CD4-positive, alpha-beta T cell treated with Interferon alpha-2 for 1 hour (primary cell): ENCODE data around the gene CEP112.

Experiments
- DNase-seq, 2 donors: peaks; one replicate each; pipeline ENCODE4 v3.0.0-alpha.2; 2020 to 2022

The CEP112 gene

DNA sequence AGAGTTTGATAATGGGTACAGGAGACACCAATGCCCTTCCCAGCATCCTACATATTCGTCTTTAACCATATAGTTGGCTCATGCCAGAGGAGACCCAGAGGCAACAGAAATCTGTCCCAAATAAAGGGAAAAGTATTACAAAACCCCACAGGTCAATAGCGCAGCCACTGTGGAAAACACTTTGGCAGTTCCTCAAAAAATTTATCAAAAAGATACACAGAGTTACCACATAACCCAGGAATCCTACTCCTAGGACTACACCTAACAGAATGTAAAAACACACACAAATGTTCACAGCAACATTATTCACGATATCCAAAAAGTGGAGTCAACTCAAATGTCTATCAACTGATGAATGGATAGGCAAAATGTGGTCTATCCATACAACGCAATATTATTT is 135.8 kb downstream of the CEP112 start:
- no peak for DNase-seq

- no peak for DNase-seq
Measured at GRCh38 chr17:66054242-66054641, 137.7 kb downstream of the CEP112 start.

DNA sequence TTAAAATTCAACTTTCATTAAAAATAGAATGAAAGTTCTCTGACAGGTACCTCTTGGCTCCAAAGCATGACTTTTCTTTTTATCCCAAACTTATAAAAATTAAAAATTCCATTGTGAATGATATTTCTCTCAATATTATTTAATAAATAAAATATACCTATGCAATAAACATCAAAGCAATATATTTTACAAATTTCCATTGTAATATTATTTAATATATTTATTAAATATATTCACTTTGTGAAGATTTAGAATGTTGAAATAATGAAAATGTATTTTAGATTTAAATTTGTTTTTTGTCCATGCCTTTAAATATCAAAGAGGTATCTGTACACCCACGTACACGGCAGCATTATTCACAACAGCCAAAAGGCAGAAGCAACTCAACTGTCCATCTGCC is 147.8 kb downstream of the CEP112 start:
- no peak for DNase-seq

- DNase-seq = no peak
Measured at GRCh38 chr17:66043419-66043818, 148.5 kb downstream of the CEP112 start.

- DNase-seq = no peak
Measured at GRCh38 chr17:66040402-66040801, 151.5 kb downstream of the CEP112 start.

DNA sequence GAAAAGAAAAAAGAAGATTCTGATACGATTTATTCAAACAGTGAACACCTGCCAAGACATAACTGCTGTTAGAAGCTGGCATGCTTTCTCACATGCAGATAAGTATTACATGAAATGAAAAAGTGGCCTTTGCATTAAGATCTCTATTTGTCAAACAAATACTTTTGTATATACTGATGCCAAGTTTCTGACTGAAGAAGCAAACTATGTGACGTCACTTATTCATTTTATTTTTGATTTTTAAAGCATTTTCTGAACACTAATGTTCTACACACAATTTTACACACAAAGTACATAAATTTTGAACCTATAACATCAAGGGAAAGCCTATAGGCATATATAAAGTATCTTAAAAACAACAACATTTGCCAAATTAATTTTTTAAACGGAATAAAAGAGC is 153.8 kb downstream of the CEP112 start:
- DNase-seq = no peak

DNA sequence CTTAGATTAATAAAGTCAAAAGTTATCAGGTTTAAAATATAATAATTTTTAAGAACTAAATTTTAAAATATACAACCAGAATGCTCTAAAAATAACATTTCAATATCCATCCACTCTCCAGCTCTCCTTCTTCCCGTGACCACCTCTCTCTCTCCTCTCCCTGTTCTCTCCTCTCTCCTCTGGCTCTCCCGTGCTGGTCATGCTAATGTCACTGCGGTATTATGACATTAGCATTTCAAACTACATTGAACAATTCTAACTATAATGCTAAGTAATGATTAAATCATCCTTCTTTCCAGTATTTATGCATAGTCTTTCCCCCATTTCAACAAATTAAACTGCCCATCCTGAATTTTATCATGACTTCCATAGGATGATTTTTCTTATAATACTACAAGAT is 154.7 kb downstream of the CEP112 start:
- no peak for DNase-seq

- DNase-seq = no peak
Measured at GRCh38 chr17:66032082-66032712, 159.7 kb downstream of the CEP112 start.

DNA sequence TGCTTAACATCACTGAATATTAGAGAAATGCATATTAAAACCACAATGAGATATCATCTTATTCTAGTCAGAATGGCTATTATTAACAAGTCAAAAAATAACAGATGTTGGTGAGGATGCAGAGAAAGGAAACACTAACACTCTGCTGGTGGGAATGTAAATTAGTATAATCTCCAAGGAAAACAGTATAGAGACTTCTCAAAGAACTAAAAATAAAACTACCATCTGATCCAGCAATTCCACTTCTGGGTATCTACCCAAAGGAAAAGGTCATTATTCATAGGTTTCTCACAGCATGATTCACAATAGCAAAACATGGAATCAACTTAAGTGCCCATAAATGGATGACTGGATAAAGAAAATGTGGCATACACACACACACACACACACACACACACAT is 166.4 kb downstream of the CEP112 start:
- no peak for DNase-seq

DNA sequence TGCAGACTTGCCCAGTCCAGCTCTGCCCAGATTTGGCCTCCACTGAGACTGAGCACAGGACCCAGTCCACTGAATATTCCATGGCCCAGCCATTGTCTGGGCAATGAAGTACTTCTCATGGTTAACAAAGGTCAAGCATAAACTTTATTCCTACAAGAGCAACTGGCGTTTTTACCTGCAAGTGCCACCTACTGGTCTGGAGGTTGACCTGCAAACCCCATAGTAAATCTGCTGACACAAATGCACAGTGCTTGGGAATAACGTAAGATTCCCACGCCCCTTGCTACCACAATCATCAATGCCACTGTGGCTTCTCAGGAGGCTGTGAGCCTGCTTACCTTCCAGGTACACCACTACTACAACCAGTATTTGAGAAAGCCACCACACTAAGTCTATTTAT is 170.2 kb downstream of the CEP112 start:
- no peak for DNase-seq

GRCh38 chr17:66018786-66019185 is 173.1 kb downstream of the CEP112 start:
- DNase-seq = no peak

GRCh38 chr17:66016231-66016630 is 175.7 kb downstream of the CEP112 start:
- DNase-seq = no peak

DNA sequence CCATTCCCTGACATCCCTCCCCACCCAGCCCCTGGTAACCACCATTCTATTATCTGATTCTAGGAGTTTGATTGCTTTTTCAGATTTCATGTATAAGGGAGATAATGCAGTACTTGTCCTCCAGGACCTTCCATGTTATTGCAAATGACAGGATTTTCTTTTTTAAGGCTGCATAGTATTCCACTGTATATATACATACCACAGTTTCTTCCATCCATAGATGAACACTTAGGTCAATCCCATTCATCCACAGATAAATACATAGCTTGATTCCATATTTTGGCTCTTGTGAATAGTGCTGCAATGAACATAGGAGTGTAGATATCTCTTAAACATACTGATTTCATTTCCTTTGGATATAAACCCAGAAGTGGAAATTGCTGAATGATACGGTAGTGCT is 183.3 kb downstream of the CEP112 start:
- DNase-seq = no peak

DNA sequence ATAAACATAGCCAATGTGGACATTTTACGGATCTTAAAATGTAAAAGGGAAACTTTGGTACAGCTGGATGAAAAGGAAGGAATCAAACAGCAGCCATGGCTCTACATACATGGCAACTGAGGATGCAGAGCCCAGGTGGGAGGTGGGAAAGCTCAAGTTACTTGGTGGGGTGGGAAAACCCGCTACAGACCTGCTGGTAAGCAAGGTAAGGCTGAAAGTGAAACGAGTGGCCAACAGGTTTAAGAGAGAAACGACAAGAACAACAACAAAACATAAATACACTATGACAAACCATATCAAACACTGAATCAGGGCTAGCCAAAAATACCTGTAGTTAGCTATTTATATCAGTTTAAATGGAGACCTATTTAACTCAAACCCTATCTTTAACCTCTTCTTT is 185.3 kb downstream of the CEP112 start:
- DNase-seq = no peak

DNA sequence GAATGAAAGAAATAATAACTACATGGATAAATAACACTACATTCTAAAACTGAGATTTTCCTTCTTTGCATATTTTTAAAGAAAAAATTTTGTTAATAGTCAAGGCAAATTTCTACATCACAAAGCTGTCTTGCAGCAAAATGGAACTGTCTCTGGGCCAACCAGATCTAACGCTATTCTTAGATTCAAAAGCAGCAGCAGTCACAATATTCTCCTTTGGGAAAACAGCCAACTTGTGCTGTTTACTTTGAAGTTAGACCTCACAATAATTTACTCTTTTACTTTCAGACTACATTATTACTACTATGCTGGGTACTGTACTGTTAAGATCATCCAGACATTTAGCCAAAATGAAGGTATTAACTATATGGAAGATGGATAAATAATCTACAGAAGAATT is 189.1 kb downstream of the CEP112 start:
- no peak for DNase-seq

DNA sequence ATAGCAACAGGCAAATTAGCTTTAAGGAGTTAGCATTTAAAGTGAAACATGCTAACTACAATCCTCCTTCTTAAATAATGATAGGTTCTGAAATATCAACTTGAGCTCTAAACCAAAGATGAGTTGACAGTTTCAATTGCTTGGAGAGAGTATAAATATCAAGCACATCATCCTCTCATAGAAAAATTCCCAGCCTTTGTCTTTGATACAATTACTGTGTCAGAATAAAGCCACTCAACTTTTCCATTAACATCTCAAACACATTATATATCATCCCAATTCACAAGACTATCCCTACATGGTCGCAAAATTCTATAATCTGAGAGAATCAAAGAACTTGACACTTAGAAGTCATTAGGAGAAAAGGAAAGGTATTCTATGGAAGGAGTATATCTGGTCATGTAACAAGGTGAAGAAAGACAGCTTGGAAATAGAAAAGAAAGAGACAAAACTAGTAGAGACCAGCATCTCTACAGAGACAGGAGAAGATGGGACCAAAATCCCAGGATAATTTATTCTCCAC is 189.8 kb downstream of the CEP112 start:
- DNase-seq = no peak

GRCh38 chr17:66000216-66000615 is 191.7 kb downstream of the CEP112 start:
- no peak for DNase-seq

GRCh38 chr17:65998675-65999074 is 193.3 kb downstream of the CEP112 start:
- DNase-seq = no peak

- no peak for DNase-seq
Measured at GRCh38 chr17:65994679-65995078, 197.3 kb downstream of the CEP112 start.

GRCh38 chr17:65994114-65994513 is 197.8 kb downstream of the CEP112 start:
- DNase-seq = no peak

DNA sequence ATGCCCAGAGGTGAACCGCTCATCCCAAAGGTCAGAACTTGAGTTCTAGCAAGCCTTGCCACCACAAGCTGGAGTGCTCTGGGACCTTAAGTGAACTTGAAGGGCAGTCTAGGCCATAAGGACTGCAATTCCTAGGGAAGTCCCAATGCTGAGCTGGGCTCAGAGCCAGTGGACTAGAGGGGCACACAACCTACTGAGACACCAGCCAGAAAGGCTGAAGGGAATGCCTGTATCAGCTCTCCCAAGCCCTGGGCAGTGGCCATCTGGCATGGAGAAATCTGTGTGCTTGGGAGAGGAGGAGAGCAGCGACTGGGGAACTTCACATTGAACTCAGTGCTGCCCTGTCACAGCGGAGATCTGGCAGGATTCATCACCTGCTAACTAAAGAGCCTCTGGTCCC is 201.3 kb downstream of the CEP112 start:
- DNase-seq = no peak

DNA sequence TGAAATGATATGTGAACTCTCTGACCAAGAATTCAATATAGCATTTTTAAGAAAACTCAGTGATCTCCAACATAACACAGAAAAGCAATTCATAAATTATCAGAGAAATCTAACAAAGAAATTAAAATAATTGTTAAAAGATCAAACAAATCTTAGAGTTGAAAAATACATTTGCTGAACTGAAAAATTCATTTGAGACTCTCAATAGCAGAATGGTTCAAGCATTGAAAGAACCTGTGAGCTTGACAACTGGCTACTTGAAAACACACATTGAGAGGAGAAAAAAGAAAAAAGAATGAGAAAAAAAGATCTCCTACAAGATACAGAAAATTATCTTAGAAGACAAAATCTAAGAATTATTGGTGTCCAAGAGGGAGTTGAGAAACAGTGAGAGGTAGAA is 203.5 kb downstream of the CEP112 start:
- DNase-seq = no peak

DNA sequence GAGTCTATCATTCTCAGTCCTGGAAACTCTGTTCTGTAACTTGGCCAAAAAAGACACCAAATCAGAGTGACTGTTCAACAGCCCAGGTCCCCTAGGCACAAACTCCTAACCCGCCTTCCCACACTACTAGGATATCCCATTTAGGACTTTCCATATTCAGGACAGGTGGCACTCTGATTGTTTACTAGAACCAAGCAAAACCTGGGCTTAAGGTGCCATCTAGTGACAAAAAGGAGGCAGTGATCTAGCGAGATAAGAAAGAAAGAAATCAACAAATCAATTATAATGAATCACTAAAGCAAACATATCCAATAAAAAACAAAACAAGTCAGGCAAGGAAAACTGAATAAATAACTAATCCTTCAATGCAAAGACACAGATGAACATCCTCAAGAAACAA is 203.9 kb downstream of the CEP112 start:
- DNase-seq = peak in 1 of 2 donors; percentile 4

DNA sequence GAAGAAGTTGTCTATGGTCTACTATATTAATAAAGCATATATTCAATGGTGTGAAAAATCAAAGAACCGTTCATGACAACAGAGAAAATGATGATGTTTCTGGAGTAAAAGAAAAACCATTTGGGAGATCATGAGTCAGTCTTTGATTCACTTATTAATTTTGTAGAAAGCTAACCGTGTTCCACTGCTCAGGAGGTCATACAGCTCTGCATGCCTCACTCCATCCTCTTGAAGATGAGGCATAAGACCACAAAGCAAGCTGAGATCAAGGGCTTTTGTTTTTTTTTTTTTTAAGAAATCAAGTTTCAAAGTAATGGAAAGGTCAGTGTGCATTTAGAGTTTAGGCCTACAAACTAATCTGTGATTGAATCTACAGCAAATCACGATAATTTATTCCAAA is 206.4 kb downstream of the CEP112 start:
- no peak for DNase-seq

DNA sequence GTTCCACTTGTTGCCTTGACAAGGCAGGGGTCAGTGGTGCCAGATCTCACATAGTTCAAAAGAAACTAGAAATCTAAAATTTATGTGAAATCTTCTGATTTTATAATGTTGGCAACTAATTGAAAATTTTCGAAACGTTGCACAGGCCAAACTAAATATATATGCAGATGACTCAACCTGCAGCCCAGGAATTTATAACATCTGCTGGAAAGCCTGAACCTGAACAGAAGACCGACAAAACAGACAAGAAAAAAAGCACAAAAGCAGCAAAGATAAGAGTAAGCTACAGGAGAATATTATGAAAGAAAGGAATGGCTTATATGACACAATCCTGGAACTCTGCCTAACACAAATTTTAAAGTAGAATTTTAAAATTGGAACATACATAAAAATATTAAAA is 207.6 kb downstream of the CEP112 start:
- DNase-seq = no peak
